Retina (tissue), 1 donor: Measurements from ENCODE around the gene NOP14.
"Not testable (repeated sequence)": the region's sequence is repeated elsewhere in the genome, so short reads cannot be mapped to it uniquely, and the experiment has no call there.

Experiments used
- DNase-seq: peaks from one replicate; pipeline ENCODE4 v3.0.0-alpha.2; 2016

NOP14 gene

DNA sequence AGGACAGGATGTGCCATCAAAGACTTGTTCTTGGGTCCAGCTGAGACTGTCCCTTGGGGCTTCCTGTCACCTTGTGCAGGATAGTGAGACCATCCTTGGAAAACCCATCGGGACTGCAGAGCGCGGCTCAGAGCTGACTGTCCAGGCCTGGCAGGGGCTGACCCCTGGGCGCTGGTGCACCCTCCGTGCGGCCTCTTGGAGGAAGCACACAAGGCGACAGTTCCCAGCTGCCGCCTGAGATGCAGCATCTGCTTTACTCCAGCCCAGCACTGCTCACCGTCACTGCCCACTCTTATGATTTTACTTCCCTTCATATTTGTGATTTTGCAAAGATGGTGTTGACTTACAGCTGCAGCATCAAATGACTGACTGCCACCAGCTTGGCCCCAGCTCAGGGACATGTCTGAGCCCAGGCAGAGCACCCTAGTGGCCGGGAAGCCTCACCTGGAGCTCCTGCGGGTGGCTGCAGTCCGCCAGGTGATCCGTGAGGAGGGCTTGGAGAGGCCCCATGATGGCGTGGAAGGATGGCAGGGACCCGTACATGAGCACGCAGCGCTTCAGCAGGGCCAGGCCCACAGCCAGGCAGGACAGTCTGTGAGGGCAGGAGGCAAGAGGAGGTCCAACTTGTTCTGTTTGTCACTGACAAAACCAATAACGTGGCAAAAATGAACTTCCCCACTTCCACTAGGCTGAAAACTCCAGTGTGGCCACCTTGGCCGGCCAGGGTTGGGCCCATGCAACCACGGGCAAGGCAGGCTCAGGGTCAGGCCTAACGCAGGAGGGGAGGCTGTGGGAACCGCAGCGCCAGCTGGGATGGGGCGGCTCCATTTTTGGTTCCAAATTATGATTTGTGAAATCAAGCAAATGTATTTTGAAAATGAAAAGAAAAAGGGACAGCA is 21.8 kb downstream of the NOP14 start:
- DNase-seq: no peak

GRCh38 chr4:2940267-2941137 is 22.7 kb downstream of the NOP14 start:
- DNase-seq: no peak

- DNase-seq: no peak
These were observed 23.6 kb downstream of the NOP14 start for GRCh38 chr4:2939383-2940243.

DNA sequence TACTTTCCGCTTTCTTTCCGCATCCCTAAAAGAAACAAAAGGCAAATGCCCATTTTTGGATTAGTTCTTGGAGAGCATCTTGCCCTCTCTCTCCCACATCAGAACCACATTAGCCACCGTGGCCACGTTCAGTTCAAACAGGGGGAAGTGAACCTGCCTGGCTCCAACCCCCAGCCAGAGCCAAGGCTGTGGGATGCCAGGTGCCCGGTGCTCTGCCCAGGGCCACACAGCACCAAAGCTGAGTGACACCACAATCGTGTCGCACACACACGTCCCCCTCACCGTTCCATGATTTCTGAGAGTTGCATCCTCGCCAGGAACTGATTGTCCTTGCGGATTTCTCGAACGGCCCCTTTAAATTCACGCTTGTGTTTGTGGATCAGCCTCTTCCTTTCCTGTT is 24.3 kb downstream of the NOP14 start:
- no peak for DNase-seq

DNA sequence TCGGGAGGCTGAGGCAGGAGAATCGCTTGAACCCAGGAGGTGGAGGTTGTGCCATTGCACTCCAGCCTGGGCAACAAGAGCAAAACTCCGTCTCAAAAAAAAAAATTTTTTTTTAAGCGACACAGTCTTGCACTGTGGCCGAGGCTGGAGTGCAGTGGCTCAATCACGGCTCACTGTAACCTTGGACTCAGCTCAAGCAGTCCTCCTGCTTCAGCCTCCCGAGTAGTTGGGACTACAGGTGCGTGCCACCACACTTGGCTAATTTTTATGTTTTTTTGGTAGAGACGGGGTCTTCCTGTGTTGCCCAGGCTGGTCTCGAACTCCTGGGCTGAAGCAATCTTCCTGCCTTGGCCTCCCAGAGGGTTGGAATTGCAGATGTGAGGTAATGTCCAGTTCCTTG is 24.8 kb downstream of the NOP14 start:
- DNase-seq: not testable (repeated sequence)

- no peak for DNase-seq
These were observed 25.2 kb downstream of the NOP14 start for GRCh38 chr4:2937986-2938385.

- no peak for DNase-seq
These were observed 25.9 kb downstream of the NOP14 start for GRCh38 chr4:2937146-2937857.

- DNase-seq: no peak
These were observed 26.4 kb downstream of the NOP14 start for GRCh38 chr4:2936773-2937145.

DNA sequence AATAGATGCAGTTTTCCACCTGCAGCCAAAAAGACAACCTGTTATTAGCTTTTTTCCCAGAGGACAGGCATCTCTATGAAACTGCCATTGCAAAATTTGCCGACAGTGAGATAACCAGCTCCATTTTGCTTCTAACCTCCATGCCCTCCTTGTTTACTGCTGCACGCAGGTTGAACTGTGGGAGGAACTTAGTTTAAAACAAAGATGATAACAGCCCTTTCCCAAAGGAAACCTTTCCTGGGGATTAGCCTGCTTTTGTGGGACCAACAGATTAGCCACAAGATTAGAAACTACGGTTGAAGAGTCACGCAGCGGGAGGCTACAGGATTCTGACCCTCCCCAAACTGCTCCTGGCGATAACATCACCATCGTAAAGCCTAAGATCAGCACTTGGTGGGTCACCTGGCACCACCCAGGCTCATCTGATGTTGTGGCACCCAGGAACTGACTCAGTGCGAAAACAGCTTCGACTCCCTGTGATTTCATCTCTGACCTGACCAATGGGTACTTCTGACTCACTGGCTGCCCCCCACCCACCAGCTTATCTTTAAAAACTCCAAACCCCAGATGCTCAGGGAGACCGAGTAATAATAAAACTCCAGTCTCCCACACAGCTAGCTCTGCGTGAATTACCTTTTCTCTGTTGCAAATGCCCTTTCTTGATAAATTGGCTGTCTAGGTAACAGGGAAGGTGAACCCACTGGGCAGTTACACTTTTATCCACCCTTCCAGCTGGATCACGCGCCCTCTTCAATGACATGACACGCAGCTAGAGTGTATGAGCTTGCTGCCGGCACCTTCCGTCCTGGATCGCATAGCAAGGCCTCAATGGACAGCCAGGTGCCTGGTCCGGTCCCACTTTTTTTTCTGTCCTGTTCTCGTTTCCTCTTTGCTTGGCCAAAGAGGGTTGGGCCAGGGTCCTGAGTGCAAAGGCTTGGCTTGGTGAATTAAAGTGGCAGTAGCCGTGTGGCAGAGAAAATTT is 27.2 kb downstream of the NOP14 start:
- no peak for DNase-seq

DNA sequence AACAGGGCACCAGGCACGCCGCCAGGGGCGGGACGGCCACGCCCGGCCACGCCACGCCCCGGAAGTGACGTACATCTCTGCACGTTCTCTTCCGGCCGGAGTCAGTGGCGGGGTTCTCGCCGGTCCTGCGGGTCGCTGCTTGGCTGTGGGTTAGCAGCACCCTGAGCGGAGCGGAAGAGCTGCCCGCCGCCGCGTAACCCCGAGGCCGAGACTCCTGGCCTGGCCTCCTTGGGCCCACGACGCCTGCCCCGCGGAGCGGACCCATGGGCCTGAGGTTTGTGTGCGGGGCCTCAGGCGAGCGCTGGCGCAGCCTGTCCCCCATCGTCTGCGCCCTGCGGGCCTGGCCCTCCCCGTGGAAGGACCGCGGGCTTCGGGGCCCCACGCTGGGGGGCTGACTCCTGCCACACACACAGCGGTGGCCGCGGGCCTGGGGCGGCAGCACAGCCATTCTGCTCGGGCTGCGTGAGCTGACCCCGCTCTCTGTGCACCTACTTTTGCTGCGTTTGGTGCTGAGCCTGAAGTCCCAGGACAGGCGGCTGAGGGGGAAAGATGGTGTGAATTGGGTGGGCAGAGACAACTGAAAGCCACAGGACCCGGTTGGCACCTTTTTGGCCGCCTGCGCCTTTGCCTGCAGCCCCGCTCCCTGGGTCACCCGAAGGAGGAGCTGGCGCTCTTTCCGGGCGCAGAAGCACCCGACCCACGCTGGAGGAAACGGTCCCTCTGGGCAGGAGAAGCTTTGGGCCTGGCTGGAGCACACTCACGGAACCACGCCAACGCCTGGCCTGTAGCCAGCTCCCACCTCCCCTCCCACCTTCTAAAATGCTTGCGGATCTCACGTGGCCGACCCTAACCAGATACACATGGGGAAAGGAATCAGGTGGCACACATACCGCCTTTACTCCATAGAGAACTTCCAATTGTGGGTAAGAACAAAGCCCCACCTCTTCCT is 28.1 kb downstream of the NOP14 start:
- DNase-seq: peak; percentile 96

DNA sequence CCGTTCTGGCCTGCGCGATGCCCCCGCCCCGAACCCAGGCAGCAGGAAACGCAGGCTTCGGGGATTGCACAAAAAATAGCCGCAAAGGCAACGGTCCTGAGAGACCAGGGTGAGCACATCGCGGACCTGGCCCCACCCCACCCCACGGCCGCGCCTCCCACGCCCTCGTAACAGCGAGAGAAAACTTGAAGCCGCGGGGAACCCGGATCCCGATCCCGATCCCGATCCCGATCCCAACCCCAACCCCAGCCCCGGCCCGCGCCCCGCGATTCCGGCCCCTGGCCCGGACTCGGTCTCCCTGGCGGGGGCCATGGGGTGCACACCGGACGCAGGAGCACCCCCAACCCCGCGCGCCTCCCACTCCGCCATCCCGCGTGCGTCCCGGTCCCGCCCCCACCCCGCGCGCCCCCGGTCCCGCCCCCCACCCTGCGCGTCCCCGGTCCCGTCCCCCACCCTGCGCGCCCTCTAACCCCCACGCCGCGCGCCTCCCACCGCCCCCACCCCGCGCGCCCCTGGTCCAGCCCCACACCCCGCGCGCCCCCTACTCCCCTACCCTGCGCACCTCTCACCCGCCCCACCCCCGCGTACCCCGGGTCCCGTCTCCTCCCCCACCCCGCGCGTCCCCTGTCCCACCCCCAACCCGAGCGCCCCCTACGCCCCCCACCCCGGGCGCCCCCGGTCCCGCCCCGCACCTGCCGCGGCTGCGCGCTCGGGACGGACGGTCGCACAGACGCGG is 29.0 kb downstream of the NOP14 start:
- DNase-seq: no peak

DNA sequence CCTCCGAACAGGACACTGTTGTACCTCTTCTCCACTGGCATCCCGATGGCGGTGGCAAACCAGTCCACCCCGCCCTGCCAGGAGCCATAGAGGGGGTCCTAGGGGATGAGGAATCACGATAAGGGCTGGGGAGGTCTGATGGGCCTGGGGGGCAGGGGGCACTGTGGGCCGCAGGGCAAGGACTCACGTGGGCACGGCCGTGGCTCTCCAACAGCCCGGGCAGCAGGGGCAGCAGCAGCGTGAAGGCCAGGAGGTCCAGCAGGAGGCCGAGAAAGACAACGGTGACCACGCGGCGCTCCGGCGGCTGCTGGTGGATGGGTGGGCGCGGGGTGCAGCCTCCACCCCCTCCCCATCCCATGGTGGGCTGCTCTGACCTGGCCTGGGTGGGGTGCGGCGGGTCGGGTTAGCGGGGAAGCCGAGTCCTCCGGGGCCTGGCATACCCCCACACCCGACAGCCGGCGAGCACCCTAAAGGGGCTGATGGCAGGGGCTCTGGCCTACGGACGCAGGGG is 29.6 kb downstream of the NOP14 start:
- DNase-seq: peak; percentile 64

DNA sequence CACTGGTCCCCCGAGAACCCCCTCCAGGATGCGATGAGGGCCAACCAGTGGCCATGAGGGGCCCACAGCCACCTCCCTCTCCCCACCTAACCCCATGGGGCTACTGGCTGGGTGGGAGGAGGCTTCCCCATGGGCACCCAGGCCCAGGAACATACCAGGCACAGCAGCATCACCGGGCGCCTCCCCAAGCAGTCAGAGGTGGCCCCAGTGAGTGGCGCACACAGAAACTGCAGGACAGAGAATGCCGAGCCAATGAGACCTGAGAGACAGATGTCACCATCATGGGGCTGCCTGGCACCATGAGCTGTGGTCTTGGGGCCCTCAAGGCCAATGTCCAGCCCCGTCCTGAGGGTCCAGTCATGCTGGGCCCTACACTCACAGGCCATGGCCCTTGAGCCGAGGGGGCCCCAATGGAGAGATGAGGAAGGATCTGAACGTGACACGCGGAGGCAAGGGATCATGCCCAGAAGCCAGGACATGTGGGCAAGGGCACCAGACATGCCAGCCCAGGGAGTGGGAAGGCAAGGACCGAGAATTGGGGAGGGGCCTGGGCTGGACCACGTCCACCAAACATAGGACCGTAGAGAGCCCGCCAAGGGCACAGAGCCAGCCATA is 30.1 kb downstream of the NOP14 start:
- peak; percentile 29 for DNase-seq

GRCh38 chr4:2932321-2932950 is 30.8 kb downstream of the NOP14 start:
- no peak for DNase-seq

DNA sequence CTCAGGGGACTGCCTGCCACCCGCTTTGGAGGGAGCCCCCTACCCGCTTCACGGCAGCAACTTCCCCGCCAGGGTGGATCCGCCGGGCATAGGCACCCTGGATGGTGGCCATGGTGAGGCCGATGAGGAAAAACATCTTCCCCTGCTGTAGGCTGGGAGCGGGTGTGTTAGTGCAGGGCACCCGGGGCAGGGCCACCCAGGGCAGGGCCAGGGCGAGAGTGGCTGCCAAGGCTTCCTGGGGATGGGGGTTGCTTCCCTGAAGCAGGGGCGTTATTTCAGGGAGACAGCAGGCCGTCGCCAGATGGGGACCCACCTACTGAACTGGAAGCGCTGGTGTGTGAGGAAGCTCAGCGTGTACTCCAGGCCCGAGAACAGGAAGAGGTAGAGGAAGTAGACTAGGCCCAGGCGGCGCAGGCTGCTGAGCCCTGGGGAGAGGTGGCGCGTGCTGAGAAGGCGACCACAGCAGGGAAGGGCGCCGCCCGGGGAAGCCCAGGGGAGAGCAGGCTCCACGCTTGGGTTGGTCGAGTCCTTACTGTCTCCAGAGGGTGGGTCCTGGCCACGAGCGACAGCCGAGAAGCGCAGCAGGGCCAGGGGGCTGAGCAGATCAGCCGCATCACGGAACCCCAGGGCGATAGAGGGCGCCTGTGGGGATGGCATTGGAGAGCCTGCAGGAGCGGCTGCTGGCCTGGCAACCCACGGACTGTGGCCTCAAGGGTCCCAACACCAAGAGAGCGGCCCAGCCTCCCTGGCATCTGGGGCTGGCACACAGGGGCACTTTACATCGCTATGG is 31.5 kb downstream of the NOP14 start:
- DNase-seq: peak; percentile 34

- no peak for DNase-seq
These were observed 32.3 kb downstream of the NOP14 start for GRCh38 chr4:2930758-2931511.
